Stimulated activated naive CD8-positive, alpha-beta T cell treated with anti-CD3 and anti-CD28 coated beads, Interleukin-15, amount 100 ng/mL, for 72 hours (primary cell): ENCODE results near the gene CDC34.
"Not testable (repeated sequence)": the region's sequence is repeated elsewhere in the genome, so short reads cannot be mapped to it uniquely, and the experiment has no call there.

Experiments
- ATAC-seq: fragments of 150-1000 bp; cut with Tn5 transposase; 2 replicates; pipeline ENCODE4 v1.10.0; 2021; ENCODE audit warnings: mild to moderate bottlenecking, moderate library complexity
- DNase-seq, 2 donors: peaks; one replicate each; pipeline ENCODE4 v3.0.0; 2021 to 2022
- H3K27ac Mint-ChIP-seq, 2 donors: one replicate each; pipeline ENCODE4 v1.8.0; 2022; ENCODE audit warnings: mild to moderate bottlenecking in 2 of 2, mixed read lengths in 2 of 2, moderate library complexity in 2 of 2
- H3K27me3 Mint-ChIP-seq: one replicate; pipeline ENCODE4 v1.8.0; 2022; ENCODE audit warnings: mixed read lengths
- H3K4me1 Mint-ChIP-seq: one replicate; pipeline ENCODE4 v1.8.0; 2022; ENCODE audit warnings: mild to moderate bottlenecking, mixed read lengths
- H3K4me3 Mint-ChIP-seq, 2 donors: one replicate each; pipeline ENCODE4 v1.8.0; 2022; ENCODE audit warnings: mild to moderate bottlenecking in 2 of 2, mixed read lengths in 2 of 2, moderate library complexity in 1 of 2
- H3K9me3 Mint-ChIP-seq, 2 donors: one replicate each; pipeline ENCODE4 v1.8.0; 2022; ENCODE audit warnings: mixed read lengths in 2 of 2

Gene CDC34

GRCh38 chr19:581399-582111 is 50.0 kb downstream of the CDC34 start:
- DNase-seq, result no peak
- Mint-ChIP-seq H3K27me3 (peaks cover 10% of the 10 kb centered on the region), H3K4me3 (no peak overlapping the region), H3K9me3 (no peaks in the 10 kb centered on the region), H3K27ac (no peak overlapping the region), H3K4me1 (peaks cover 20% of the 10 kb centered on the region)
- no peak for ATAC-seq

GRCh38 chr19:582497-583197 is 51.1 kb downstream of the CDC34 start:
- no peak for DNase-seq
- peaks cover 12% of the 10 kb centered on the region for H3K27me3 Mint-ChIP-seq
- H3K27ac Mint-ChIP-seq, result no peak overlapping the region
- H3K4me1 Mint-ChIP-seq, result peaks cover 13% of the 10 kb centered on the region
- no peaks in the 10 kb centered on the region for H3K9me3 Mint-ChIP-seq
- no peak for ATAC-seq
- no peak overlapping the region for H3K4me3 Mint-ChIP-seq

- Mint-ChIP-seq H3K4me1 (peaks cover 16% of the 10 kb centered on the region), H3K27me3 (peaks cover 19% of the 10 kb centered on the region), H3K4me3 (no peak overlapping the region), H3K27ac (no peak overlapping the region), H3K9me3 (no peaks in the 10 kb centered on the region)
- ATAC-seq (no peak), DNase-seq (no peak)
Measured at GRCh38 chr19:583198-583967, 51.8 kb downstream of the CDC34 start.

GRCh38 chr19:583968-584239 is 52.3 kb downstream of the CDC34 start:
- ATAC-seq (no peak), DNase-seq (no peak)
- Mint-ChIP-seq H3K4me1 (peaks cover 21% of the 10 kb centered on the region), H3K4me3 (no peak overlapping the region), H3K27ac (no peak overlapping the region), H3K9me3 (no peaks in the 10 kb centered on the region), H3K27me3 (peaks cover 24% of the 10 kb centered on the region)

GRCh38 chr19:584240-585001 is 52.9 kb downstream of the CDC34 start:
- Mint-ChIP-seq H3K27ac (no peak overlapping the region), H3K4me3 (no peak overlapping the region)
- peak; percentile 70 to 72 for DNase-seq

GRCh38 chr19:585146-585545 is 53.6 kb downstream of the CDC34 start:
- Mint-ChIP-seq H3K4me1 (peaks cover 25% of the 10 kb centered on the region), H3K27me3 (peaks cover 30% of the 10 kb centered on the region)
- H3K9me3 Mint-ChIP-seq, DNase-seq, H3K27ac Mint-ChIP-seq, H3K4me3 Mint-ChIP-seq: not testable (repeated sequence)
- peak; percentile 6 for ATAC-seq

More at GRCh38 chr19:584240-585001, 52.9 kb downstream of the CDC34 start:
- peaks cover 25% of the 10 kb centered on the region for H3K4me1 Mint-ChIP-seq
- ATAC-seq, result peak; percentile 76
- no peaks in the 10 kb centered on the region for H3K9me3 Mint-ChIP-seq
- H3K27me3 Mint-ChIP-seq, result peaks cover 30% of the 10 kb centered on the region

GRCh38 chr19:585551-586110 is 54.1 kb downstream of the CDC34 start:
- Mint-ChIP-seq H3K27ac (no peak overlapping the region), H3K27me3 (peaks cover 34% of the 10 kb centered on the region), H3K9me3 (no peaks in the 10 kb centered on the region), H3K4me3 (no peak overlapping the region), H3K4me1 (peaks cover 25% of the 10 kb centered on the region)
- ATAC-seq (peak; percentile 16), DNase-seq (no peak)

- DNase-seq (peak; percentile 62 to 71), ATAC-seq (peak; percentile 44)
- peaks cover 25% of the 10 kb centered on the region for H3K4me1 Mint-ChIP-seq
- peaks cover 60% of the 10 kb centered on the region for H3K27me3 Mint-ChIP-seq
- H3K27ac Mint-ChIP-seq, result no peak overlapping the region
- peak overlapping the region; percentile 9 to 67 for H3K4me3 Mint-ChIP-seq
- H3K9me3 Mint-ChIP-seq, result no peaks in the 10 kb centered on the region
Measured at GRCh38 chr19:588093-588740, 56.7 kb downstream of the CDC34 start.

- Mint-ChIP-seq H3K9me3 (no peaks in the 10 kb centered on the region), H3K27me3 (peaks cover 68% of the 10 kb centered on the region), H3K4me1 (peaks cover 18% of the 10 kb centered on the region), H3K27ac (no peak overlapping the region), H3K4me3 (peak overlapping the region; percentile 54)
- DNase-seq (peak in 1 of 2 donors; percentile 39), ATAC-seq (no peak)
Measured at GRCh38 chr19:588741-589692, 57.5 kb downstream of the CDC34 start.

- Mint-ChIP-seq H3K4me1 (peaks cover 12% of the 10 kb centered on the region), H3K9me3 (no peaks in the 10 kb centered on the region), H3K27me3 (peaks cover 72% of the 10 kb centered on the region), H3K4me3 (peak within 1 kb of the TSS; percentile 54 to 61), H3K27ac (no peak within 1 kb of the TSS)
- DNase-seq (no peak), ATAC-seq (no peak)
Measured at GRCh38 chr19:589693-590395, 58.3 kb downstream of the CDC34 start, which contains the start of gene HCN2. Gene HCN2 (plus strand): TSS chr19:589881. CDS start chr19:589946, 65 bp downstream.

GRCh38 chr19:590396-590745 is 58.8 kb downstream of the CDC34 start:
- ATAC-seq, result peak; percentile 32
- H3K27me3 Mint-ChIP-seq, result peaks cover 74% of the 10 kb centered on the region
- no peaks in the 10 kb centered on the region for H3K9me3 Mint-ChIP-seq
- no peak overlapping the region for H3K27ac Mint-ChIP-seq
- peaks cover 12% of the 10 kb centered on the region for H3K4me1 Mint-ChIP-seq
- DNase-seq, result peak; percentile 35 to 41
- H3K4me3 Mint-ChIP-seq, result peak overlapping the region; percentile 45 to 61

GRCh38 chr19:590750-591098 is 59.2 kb downstream of the CDC34 start:
- Mint-ChIP-seq H3K27ac (no peak overlapping the region), H3K4me1 (peaks cover 12% of the 10 kb centered on the region), H3K4me3 (no peak overlapping the region), H3K27me3 (peaks cover 76% of the 10 kb centered on the region), H3K9me3 (no peaks in the 10 kb centered on the region)
- ATAC-seq (no peak), DNase-seq (no peak)

GRCh38 chr19:591099-591958 is 59.8 kb downstream of the CDC34 start:
- no peak for DNase-seq
- Mint-ChIP-seq H3K4me1 (peaks cover 12% of the 10 kb centered on the region), H3K4me3 (peak overlapping the region in 1 of 2 donors; percentile 18), H3K27ac (no peak overlapping the region), H3K9me3 (no peaks in the 10 kb centered on the region), H3K27me3 (peaks cover 70% of the 10 kb centered on the region)
- no peak for ATAC-seq
